K562 (cell line): ENCODE measurements around the gene ELOF1. TPM values are rescaled to one million over a fixed set of nuclear protein-coding genes. Genes with fewer than 3 reads are reported as not detected.

Experiments used
- CHD4 ChIP-seq: fragments of 200-600 bp; sonication (generic); IDR thresholded peaks from 3 replicates; pipeline ENCODE4 v1.6.1; 2012; ENCODE audit warnings: low read depth, mild to moderate bottlenecking, mixed read lengths, low read length, inconsistent platforms; ENCODE audit not compliant: insufficient read depth, insufficient replicate concordance, poor library complexity, severe bottlenecking
- CTBP1 ChIP-seq: fragments of 450-650 bp; IDR thresholded peaks from 2 replicates; pipeline ENCODE4 v1.6.1; 2016; ENCODE audit warnings: borderline replicate concordance
- EP400 ChIP-seq: fragments of 450-650 bp; IDR thresholded peaks from 2 replicates; pipeline ENCODE4 v1.6.1; 2017; ENCODE audit warnings: antibody characterized with exemption, mild to moderate bottlenecking, moderate library complexity
- ETS2 ChIP-seq: IDR thresholded peaks from 2 replicates; pipeline ENCODE4 v1.6.1; 2016; ENCODE audit warnings: borderline replicate concordance, missing genetic modification characterization, mild to moderate bottlenecking, moderate library complexity, missing compliant biosample characterization; ENCODE audit not compliant: poor library complexity, severe bottlenecking
- GTF2F1 ChIP-seq: IDR thresholded peaks from 2 replicates; pipeline ENCODE4 v1.6.1; 2011; ENCODE audit warnings: low read depth, low read length, improper control_type of control experiment
- HMG20A ChIP-seq: fragments of 450-650 bp; formaldehyde crosslinking; conservative IDR thresholded peaks from 2 replicates; pipeline ENCODE4 v1.4.0; 2020; ENCODE audit warnings: mild to moderate bottlenecking, mixed read lengths
- HNRNPH1 ChIP-seq: fragments of 200-400 bp; formaldehyde crosslinking; optimal IDR thresholded peaks from 2 replicates; pipeline ENCODE3; 2017; ENCODE audit warnings: low read depth, mild to moderate bottlenecking, low read length, moderate library complexity
- LEF1 ChIP-seq: fragments of 450-650 bp; IDR thresholded peaks from 2 replicates; pipeline ENCODE4 v1.6.1; 2016; ENCODE audit warnings: mild to moderate bottlenecking
- MCM5 ChIP-seq: fragments of 450-650 bp; IDR thresholded peaks from 2 replicates; pipeline ENCODE4 v1.6.1; 2016; ENCODE audit warnings: low read depth
- RB1 ChIP-seq: fragments of 450-650 bp; IDR thresholded peaks from 2 replicates; pipeline ENCODE4 v1.6.1; 2017; ENCODE audit warnings: low read depth, mild to moderate bottlenecking
- SETDB1 ChIP-seq: IDR thresholded peaks from one replicate; pipeline ENCODE4 v1.6.1; 2012; ENCODE audit warnings: low read length, control low read depth, inconsistent platforms
- ZBTB40 ChIP-seq, 2 experiments: fragments of 450-650 bp in 1 of 2; sonication (generic) in 1 of 2; formaldehyde crosslinking in 1 of 2; IDR thresholded peaks; 2 replicates each; pipeline versions ENCODE4 v1.7.1 to v1.9.0; 2016 to 2022; ENCODE audit warnings: inconsistent platforms in 1 of 2, mild to moderate bottlenecking in 1 of 2, missing genetic modification reagents in 1 of 2
- ZNF133 ChIP-seq: fragments of 250-450 bp; sonication (Bioruptor Pico); IDR thresholded peaks from 2 replicates; pipeline ENCODE4 v1.4.0; 2020; ENCODE audit warnings: mild to moderate bottlenecking
- ZNF212 ChIP-seq: fragments of 450-650 bp; formaldehyde crosslinking; IDR thresholded peaks from 2 replicates; pipeline ENCODE4 v1.4.0; 2020; ENCODE audit warnings: mild to moderate bottlenecking
- ZNF280A ChIP-seq: fragments of 450-650 bp; IDR thresholded peaks from 2 replicates; pipeline ENCODE4 v1.6.1; 2018; ENCODE audit warnings: mild to moderate bottlenecking, low read depth; ENCODE audit not compliant: partially characterized antibody
- ZNF347 ChIP-seq: fragments of 450-650 bp; formaldehyde crosslinking; IDR thresholded peaks from 2 replicates; pipeline ENCODE4 v1.4.0; 2020; ENCODE audit warnings: low read depth, mild to moderate bottlenecking, moderate library complexity
- ZNF696 ChIP-seq: fragments of 250-450 bp; sonication (Bioruptor Pico); conservative IDR thresholded peaks from 2 replicates; pipeline ENCODE4 v1.4.0; 2020; ENCODE audit warnings: mild to moderate bottlenecking, moderate library complexity
- polyA plus RNA-seq, 8 experiments: library from polyadenylated mRNA; depleted of rRNA in 4 of 8; stranded (reverse) in 5 of 8; unstranded in 3 of 8; fragments of >200 nt; fragmentation: Nextera tagmentation in 2 of 8; fragmentation: Illumina TruSeq in 1 of 8; extraction: Ambion mirVana in 2 of 8; extraction: Trizol in 1 of 8; gene quantifications; 2 replicates each; pipeline versions ENCODE4 v1.2.1 to v1.2.3, GENCODE V29; 2011 to 2014; ENCODE audit warnings: inconsistent platforms in 1 of 8, missing spikeins in 1 of 8
- total RNA-seq, 7 experiments: library from RNA; depleted of rRNA in 6 of 7; stranded (reverse); fragments of >200 nt in 6 of 7; fragmentation: Illumina TruSeq in 2 of 7; extraction: Trizol in 2 of 7; gene quantifications; 2 replicates each; pipeline versions ENCODE4 v1.2.1 to v1.2.3, GENCODE V29; 2011 to 2021; ENCODE audit warnings: low replicate concordance in 1 of 7

Gene ELOF1
- total and polyA plus RNA-seq, 9 of the 15 experiments (the other 6 are each of a cell fraction or from before 2014, with no cell fraction given) = 16.7 to 147 (median 74.2) TPM

GRCh38 chr19:11539495-11540365 lies 19.3 kb downstream of the ELOF1 start (continued):
- TF ChIP-seq ZNF280A (no peak), CTBP1 (peak; percentile 36; the same call in 1 of the 2 replicates), RB1 (0 out of 2 replicates have a peak, but pooled peaks have one; percentile 19), LEF1 (peak; percentile 28; the same call in 1 of the 2 replicates), ETS2 (tag) (no peak), ZNF347 (CRISPR knock-in tag) (no peak), HNRNPH1 (no peak), ZNF212 (CRISPR knock-in tag) (no peak), ZNF696 (CRISPR knock-in tag) (no peak), ZBTB40 (IDR thresholded peaks at IDR 0.05) (no peak), ZBTB40 (CRISPR knock-in tag; IDR thresholded peaks at IDR 0.05) (no peak), MCM5 (no peak), EP400 (peak; percentile 45; the same call in 1 of the 2 replicates), GTF2F1 (no peak), HMG20A (no peak), ZNF133 (no peak), SETDB1 (no peak), CHD4 (no peak)
